Midbrain (tissue), 1 donor: Measurements from ENCODE around the gene R3HDM1.
"Not testable (repeated sequence)": the region's sequence is repeated elsewhere in the genome, so short reads cannot be mapped to it uniquely, and the experiment has no call there.

ENCODE experiments used
- DNase-seq: peaks from one replicate; lab custom pipeline; 2025; lab: John Stamatoyannopoulos, UW

Gene R3HDM1

DNA sequence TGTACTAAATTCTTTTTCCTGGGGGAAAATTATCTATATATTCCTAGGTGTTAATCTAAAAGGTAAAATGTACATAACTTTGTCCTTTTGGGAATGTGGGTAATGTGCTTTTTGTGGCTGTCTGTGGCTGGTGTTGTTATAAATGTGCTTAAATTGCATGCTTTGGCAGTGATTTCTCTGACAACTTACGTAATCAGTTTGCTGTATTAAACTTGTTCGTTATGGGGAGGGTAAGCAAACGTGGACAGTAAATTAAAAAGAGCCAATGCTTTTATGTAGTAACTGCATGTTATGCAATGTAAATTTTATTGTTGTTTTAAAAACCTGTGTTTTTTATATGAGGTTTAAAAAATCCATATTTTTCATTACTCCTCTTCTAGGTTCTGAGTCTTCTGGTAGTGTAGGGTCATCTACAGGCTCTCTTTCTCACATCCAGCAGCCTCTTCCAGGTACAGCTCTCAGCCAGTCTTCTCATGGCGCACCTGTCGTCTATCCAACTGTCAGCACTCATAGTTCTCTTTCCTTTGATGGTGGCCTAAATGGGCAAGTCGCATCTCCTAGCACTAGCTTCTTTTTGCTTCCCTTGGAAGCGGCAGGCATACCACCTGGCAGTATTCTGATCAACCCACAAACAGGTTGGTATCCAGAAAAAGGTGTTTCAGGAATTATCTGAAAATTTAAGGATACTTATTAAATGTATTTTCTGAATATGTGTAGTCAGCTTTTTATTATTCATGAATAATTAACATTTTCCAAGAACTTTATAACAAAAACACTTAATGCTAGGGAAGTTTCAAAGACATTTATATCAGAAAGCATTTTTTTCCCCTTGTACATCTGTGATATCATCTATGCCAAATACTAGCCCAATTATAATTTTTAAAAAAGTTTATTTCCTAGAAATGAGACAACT is 110.1 kb downstream of the R3HDM1 start:
- DNase-seq: no peak

DNA sequence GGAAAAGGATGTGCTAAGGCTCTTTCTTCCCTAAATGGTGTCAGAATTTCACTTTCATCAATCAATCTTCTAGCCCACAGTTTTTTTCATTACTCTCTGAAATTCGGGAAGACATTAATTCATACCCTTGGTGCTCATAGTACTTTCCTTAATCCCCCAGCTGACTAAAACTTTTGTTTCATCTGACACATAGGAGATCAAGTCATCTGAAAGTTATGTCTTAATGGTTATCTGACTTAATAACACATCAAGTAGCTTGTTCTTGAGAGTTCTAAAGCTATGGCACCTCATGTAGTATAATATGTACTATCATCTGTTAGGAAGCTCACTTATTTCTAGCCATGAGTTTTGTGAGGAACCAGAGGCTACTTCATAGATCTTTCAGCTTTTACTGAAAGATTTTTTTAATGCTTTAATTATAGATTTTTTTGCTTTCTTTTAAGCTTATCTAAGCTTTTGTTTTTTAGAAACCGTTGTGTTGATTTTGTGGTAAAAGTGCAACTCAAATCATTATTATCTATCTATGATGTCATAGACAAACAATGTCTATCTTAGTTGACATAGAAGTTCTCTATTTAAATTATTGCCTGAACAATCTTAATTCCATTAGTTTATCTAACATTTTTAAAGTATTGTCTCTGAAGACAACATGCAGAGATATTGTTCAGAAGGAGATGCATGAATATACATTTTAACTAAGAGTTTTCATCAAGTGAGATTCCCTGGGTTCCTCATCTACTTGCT is 116.7 kb downstream of the R3HDM1 start:
- DNase-seq: no peak

DNA sequence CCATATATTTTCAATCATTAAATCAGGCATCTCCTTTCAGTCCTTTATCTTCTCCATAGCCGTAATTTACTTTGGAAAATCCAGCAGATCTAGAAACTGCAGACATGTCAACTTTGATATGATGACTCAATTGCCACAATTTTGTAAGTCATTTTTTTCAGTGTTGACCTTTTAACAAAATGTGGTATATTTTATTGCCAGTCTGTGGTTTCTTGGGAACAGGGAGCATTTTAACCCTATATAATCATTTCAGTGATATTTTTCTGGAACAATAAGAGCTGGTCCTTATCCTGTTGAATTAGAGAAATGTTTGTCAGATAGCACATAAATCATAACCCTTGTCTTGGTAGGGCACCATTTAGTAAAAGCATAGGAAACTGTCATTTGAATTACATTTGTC is 119.4 kb downstream of the R3HDM1 start:
- DNase-seq: no peak

DNA sequence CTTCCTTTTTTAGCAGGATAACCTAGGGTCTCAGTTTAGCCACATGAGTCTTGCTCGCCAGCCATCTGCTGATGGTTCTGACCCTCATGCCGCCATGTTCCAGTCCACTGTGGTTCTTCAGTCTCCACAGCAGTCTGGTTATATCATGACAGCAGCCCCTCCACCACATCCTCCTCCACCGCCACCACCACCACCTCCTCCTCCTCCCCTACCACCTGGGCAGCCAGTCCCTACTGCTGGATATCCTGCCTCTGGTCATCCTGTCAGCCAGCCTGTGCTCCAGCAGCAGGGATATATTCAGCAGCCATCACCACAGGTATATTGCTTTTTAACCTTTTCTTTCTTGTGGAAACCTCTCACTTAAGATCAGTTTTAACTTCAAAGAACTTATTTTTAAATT is 120.4 kb downstream of the R3HDM1 start:
- DNase-seq: no peak

DNA sequence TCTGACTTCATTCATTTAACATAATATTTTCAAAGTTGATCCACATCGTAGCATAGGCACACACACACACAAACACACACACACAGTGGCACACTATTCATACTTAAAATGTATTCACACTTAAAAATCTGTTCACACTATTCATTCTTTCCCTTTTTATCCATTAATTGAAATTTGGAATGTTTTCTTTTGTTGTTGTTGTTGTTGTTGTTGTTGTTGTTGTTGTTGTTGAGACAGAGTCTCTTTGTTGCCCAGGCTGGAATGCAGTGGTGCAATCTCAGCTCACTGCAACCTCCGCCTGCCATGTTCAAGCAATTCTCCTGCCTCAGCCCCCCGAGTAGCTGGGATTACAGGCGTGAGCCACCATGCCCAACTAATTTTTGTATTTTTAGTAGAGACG is 123.0 kb downstream of the R3HDM1 start:
- not testable (repeated sequence) for DNase-seq

DNA sequence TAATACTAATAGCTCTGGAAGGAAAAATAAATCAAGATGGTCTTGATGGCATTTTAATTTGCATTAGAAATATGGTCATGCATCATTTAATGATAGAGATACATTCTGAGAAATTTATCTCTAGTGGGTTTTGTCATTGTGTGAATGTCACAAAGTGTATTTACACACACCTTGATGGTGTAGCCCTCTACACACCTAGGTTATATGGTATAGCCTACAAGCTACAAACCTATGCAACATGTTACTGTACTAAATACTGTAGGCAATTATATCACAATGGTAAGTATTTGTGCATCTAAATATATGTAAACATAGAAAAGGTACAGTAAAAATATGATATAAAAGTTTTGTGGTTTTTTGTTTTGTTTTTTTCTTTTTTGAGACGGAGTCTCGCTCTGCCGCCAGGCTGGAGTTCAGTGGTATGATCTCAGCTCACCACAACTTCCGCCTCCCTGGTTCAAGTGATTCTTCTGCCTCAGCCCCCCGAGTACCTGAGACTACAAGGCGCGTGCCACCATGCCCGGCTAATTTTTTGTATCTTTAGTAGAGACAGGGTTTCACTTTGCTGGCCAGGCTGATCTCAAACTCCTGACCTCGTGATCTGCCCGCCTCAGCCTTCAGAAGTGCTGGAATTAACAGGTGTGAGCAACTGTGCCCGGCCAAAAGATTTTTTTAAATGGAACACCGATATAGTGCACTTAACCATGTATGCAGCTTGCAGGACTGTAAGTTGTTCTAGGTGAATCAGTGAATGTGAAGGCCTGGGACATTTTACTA is 126.7 kb downstream of the R3HDM1 start:
- DNase-seq: no peak

DNA sequence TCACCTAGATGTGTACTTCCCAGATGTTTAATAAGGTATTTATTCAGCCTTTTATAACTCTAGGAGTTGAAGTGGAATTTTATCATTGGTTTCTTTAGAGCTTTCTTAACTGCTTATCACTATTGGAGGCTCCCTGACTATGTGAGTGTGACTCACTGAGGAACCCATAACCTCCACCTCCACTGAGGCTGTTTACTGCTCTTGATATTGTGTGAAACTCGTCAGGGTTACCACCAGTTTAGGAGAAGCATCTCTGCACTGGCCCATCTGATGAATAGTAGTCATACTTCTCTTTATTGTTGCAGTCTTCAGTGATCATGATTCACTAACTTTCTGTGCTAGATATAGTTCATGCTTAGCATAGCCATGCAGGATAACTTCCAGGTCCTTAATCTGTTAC is 130.8 kb downstream of the R3HDM1 start:
- no peak for DNase-seq

DNA sequence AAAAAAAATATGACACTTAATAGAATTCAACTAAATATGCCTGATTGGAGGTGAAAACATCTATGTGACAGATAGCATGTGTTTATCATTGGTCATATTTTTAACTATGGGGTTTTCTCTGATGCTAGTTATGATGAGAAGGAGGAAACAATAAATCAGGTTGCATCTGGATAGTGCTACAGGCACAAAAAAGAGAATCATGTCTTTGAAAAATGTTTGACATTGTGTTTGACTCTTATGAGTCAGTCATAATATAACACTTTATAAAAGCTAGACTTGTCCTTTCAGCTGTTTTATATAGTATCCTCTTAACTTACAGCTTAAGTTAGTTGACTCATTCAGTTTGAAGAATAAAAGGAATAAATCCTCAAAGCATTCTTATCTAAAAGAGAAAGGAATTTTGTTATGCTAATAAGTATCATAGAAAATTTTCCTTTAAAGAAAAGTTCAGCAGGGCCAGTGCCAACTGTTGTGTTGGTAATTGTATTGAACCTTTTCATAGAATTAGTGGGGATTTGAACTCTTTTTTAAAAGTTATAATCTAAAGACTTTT is 131.9 kb downstream of the R3HDM1 start:
- no peak for DNase-seq

DNA sequence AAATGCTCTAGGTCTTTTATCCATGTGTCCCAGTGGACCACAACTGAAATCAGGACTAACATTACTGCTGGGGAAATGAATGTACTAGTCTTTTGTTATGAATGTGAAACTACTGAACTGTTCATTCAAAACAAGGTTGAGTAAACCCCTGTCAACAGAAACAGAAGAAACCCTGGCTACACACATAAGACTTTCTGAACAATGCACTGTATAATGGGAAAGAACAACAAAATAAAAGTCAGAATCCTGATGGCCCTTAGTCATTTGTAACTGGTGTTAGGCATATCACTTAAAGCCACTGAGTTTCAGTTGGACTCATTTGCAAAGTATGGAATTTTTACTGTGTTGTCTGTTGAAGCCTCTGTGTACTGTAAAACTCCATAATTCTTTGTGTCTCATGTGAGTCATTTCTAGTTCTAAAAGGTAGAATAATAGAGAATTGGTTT is 133.4 kb downstream of the R3HDM1 start:
- no peak for DNase-seq

DNA sequence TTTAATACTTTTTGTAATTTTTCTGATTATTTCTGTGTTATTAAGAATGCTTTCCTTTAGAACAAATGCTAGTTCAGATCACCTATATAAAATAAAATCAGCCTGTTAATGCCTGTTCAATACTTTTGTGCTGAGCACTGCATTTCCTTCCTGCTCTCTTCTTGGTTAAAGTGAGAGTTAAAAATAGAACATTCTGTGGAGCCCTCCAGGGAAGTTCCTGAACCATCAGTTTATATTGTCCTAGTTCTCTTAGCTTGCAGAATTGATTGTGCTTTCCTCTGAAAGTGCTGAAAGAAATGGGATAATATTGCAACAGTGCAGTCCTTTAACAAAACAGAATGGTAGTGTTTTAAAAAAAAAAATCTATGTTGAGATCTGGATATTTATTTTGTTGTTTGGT is 135.8 kb downstream of the R3HDM1 start:
- peak; percentile 17 for DNase-seq

DNA sequence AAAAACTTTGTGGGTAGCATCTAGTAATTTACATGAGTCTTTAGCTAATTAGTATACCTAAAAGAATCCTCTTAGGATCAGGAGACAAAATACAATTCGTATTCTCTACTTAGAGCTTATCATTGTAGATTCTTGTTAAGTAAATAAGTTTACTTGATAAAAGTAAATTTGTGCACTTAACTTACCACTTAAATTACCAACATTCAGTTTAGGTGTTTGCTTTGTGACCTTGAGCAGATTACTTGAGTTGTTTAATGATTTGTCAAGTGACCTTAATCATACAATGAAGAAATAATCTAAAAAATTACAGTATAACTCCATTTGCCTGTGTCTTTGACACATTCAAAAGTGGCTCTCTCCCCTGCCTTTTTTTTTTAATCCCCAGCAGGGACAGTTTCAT is 143.2 kb downstream of the R3HDM1 start:
- no peak for DNase-seq

DNA sequence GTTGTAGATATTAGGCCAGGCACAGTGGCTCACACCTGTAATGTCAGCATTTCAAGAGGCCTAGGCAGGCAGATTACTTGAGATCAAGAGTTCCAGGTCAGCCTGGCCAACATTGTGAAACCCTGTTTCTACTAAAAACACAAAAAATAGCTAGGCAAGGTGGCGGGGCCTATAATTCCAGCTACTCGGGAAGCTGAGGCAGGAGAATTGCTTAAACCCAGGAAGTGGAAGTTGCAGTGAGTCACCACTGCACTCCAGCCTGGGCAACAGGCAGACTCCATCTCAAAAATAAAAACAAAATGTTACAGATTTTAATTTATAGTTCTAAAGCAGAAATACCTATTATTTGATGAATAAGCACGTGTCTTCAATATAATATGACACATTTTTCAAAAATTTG is 144.7 kb downstream of the R3HDM1 start:
- no peak for DNase-seq

DNA sequence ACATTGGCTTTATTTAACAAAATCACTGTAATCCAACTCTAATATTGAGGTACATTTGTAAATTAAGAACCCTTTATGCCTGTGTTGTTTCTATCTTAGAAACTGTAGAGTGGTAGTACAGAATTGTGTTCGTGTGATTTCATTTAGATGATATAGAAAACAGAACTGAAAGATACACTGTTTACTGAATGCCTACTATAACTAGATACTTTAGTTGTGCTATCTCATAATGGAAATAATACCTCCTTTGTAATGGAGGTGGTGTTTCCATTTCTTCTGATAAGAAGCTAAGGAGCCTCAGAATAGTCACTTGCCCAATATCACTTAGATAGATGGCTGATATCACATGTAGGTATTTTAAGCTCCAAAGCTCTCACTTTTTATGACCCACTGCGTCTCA is 147.8 kb downstream of the R3HDM1 start:
- no peak for DNase-seq

DNA sequence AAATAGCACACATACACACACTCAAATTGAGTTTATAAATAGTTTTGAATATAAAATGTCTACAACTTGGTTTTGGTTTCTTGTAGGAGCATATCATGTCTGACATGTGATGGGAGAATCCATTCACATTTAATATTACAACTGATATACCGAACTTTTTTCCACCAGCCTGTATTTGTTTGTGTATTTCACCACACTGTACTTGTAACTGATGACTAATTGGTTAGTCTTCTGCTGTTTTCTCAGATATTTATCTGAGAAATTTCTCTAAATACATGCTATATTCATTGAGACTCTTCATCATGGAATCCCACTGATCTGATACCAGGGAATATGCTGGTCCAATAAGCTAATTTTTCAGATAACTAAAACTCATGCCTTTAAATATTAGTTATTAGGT is 154.1 kb downstream of the R3HDM1 start:
- DNase-seq: no peak

DNA sequence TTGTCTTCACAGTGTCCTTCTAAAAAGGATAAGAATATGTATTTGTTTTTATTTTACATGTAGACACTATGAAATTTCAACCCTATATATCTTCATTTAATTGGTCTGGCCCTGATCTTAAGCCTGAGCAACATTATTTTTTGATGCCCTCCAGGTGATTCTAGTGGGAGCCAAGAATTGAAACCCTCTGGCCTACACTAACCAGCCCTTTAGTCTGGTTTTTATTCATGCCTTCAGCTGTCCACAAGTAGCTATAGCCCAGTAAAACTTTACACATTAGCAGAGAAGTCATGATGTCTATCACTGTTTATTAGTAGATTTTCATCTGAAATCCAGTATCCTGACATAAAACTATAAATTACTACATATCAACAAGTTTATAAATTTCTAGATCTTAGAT is 157.7 kb downstream of the R3HDM1 start:
- DNase-seq: no peak

DNA sequence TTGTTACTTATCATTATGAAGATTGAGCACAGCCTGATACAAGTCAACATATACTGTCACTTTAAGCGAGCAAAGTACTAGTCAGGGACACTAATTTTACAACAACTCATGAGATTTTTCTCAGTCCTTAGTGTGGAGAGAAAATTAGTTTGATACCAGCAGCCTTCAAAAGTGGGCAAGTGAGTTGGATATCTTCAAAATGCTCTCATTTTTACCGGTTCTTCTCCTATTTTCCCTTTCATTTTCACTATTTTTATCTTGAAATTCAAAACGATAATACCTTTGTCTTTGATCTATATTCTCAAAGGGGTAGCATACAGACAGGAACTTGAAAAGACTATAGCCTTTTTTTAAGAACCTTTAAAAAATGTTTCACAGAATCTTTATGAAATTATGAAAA is 158.4 kb downstream of the R3HDM1 start:
- DNase-seq: no peak

DNA sequence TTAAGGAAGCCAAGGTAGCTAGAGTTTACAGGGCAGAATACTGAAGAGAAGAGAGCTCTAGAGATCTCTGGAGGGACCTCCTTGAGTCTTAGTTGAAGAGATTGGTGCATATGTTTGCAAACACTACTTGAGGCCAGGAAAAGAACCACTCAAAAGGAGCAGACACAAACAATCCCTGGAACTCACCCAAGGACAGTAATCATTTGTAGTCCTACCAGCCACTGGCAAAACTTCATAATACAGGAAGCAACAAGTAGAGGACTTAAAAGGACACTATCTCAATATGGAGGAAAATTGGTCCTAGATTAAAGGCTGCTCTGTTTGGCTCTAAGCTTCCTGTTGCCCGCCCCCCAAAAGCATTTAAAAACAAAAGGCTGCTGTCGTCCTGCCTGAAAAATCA is 163.4 kb downstream of the R3HDM1 start:
- no peak for DNase-seq

DNA sequence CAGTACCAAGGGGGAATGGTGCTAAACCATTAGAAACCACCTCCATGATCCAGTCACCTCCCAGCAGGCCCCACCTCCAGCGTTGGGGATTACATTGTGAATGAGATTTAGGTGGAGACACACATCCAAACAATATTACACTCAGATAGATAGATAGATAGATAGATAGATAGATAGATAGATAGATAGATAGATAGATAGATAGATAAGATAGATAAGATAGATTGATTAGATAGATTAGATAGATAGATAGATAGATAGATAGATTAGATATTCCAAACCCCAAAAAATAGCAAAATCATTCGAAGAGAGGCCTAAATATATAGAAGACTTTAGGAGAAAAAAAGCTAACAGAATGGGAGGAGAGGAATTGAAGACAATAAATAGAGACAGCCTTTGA is 167.6 kb downstream of the R3HDM1 start:
- DNase-seq: no peak

DNA sequence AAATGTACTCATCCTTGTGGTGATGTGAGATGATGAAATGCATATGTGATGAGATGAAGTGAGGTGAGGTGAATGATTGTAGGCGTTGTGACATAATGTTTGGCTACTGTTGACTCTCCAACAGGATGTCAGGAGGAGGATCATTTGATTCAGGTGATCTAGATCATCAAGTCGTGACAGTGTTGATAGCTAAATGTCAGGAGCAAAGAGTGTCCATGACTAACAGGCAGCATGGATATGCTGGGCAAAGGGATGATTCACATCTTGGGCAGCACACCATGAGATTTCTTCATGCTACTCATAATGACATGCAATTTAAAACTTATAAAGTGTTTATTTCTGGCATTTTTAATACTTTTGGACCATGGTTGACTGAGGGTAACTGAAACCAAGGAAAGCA is 170.2 kb downstream of the R3HDM1 start:
- no peak for DNase-seq

DNA sequence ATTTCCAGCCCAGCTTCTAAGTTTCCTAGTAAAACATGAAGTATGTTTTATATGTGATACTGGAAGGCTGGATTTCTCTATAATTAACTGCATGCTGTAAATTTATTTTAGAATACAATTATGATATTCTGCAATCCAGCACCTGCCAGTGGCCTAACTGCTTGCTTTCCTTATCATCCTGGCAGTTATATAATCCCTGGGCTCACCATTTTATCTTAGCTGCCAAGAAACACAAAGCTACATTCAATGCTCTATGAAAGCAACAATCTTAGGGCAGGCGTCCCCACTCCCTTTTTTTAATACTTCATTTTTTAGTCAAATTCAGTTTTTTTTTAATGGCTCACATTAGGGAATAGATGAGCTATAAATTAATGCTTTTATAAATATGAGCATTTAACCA is 172.0 kb downstream of the R3HDM1 start:
- no peak for DNase-seq

DNA sequence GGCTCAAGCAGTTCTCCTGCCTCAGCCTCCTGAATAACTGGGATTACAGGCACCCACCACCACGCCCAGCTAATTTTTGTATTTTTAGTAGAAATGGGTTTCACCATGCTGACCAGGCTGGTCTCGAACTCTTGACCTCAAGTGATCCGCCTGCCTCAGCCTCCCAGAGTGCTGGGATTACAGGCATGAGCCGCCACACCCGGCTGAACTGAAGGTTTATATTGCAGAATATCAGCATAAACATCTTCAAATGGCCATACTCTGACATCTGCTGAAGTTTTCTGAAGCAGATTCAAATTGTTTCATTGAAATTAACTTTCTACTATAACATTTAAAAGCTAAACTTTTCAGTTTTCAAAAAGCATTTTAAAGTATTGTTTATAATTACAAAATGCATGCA is 172.8 kb downstream of the R3HDM1 start:
- not testable (repeated sequence) for DNase-seq

DNA sequence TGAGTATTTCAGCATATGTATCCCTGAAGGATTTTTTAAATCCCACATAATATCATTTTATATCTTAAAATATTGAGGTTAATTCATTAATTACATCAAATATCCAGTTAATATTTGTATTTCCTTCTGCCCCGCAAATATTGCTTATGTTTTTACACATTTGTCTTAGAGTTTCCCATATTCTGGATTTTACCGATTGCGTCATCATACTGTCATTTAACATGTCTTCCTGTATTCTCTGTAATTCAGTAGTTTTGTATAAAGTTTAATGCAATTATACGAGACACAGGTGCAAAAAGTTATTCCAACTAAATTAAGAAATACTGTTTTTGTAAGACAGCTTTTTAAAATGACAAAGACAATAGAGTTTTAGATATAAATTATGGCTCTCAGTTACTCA is 176.9 kb downstream of the R3HDM1 start:
- no peak for DNase-seq
